CD4-positive, CD25-positive, alpha-beta regulatory T cell (primary cell): ENCODE measurements around the gene DYNC1LI1. TPM values are rescaled to one million over a fixed set of nuclear protein-coding genes. Genes with fewer than 3 reads are reported as not detected.
A peak's percentile ranks its signal among the peaks of the same experiment; 100 is the strongest.

Experiments
- ATAC-seq, 2 donors: fragments of 150-1000 bp; cut with Tn5 transposase; one replicate each; pipeline ENCODE4 v1.10.0; 2021; ENCODE audit warnings: low read depth in 2 of 2, moderate number of reproducible peaks in 2 of 2, moderate library complexity in 1 of 2
- DNase-seq, 3 donors: peaks; one replicate each; pipeline versions ENCODE4 v3.0.0 to v3.0.0-alpha.2; 2012 to 2022; ENCODE audit warnings: mixed read lengths in 1 of 3
- H3K27ac ChIP-seq: one replicate; pipeline ENCODE4 v1.7.0; 2013; ENCODE audit warnings: mild to moderate bottlenecking, low read length; ENCODE audit not compliant: insufficient read depth, poor library complexity, severe bottlenecking
- H3K27me3 ChIP-seq: one replicate; pipeline ENCODE4 v1.7.0; 2013; ENCODE audit warnings: low read length; ENCODE audit not compliant: control insufficient read depth, insufficient read depth
- H3K36me3 ChIP-seq: one replicate; pipeline ENCODE4 v1.7.0; 2013; ENCODE audit warnings: mild to moderate bottlenecking, low read length, moderate library complexity; ENCODE audit not compliant: control insufficient read depth, insufficient read depth
- H3K4me1 ChIP-seq: 2 replicates; pipeline ENCODE4 v1.7.0; 2013; ENCODE audit warnings: mild to moderate bottlenecking, low read length; ENCODE audit not compliant: insufficient read depth, control insufficient read depth, poor library complexity, severe bottlenecking
- H3K4me3 ChIP-seq: one replicate; pipeline ENCODE4 v1.7.0; 2013; ENCODE audit warnings: low read depth, mild to moderate bottlenecking, low read length, moderate library complexity
- H3K9me3 ChIP-seq, 2 experiments: 1 replicate in 1 of 2; 2 replicates in 1 of 2; pipeline ENCODE4 v1.7.0; 2013; ENCODE audit warnings: low read length in 2 of 2, mild to moderate bottlenecking in 1 of 2, moderate library complexity in 1 of 2; ENCODE audit not compliant: control insufficient read depth in 2 of 2
- H3K27ac Mint-ChIP-seq, 3 donors: one replicate each; pipeline ENCODE4 v1.8.0; 2020 to 2022; ENCODE audit warnings: mild to moderate bottlenecking in 3 of 3, mixed read lengths in 3 of 3, moderate library complexity in 2 of 3
- H3K27me3 Mint-ChIP-seq: one replicate; pipeline ENCODE4 v1.8.0; 2022; ENCODE audit warnings: mild to moderate bottlenecking, mixed read lengths
- H3K36me3 Mint-ChIP-seq: one replicate; pipeline ENCODE4 v1.8.0; 2020; ENCODE audit warnings: mixed read lengths
- H3K4me1 Mint-ChIP-seq, 4 donors: one replicate each; pipeline ENCODE4 v1.8.0; 2020 to 2022; ENCODE audit warnings: mixed read lengths in 4 of 4, mild to moderate bottlenecking in 1 of 4
- H3K4me3 Mint-ChIP-seq, 4 donors: one replicate each; pipeline ENCODE4 v1.8.0; 2020 to 2022; ENCODE audit warnings: mild to moderate bottlenecking in 4 of 4, mixed read lengths in 4 of 4, moderate library complexity in 3 of 4
- H3K9me3 Mint-ChIP-seq, 7 donors: one replicate each; pipeline ENCODE4 v1.8.0; 2020 to 2022; ENCODE audit warnings: mixed read lengths in 7 of 7, mild to moderate bottlenecking in 3 of 7, moderate library complexity in 2 of 7
- polyA plus RNA-seq, 4 donors: library from polyadenylated mRNA; unstranded; fragments of 300-500 nt; fragmentation: Illumina TruSeq; gene quantifications; one replicate each; pipeline ENCODE4 v1.2.3, GENCODE V29; 2021
- total RNA-seq: library from RNA; stranded (reverse); gene quantifications from one replicate; pipeline ENCODE4 v1.2.3, GENCODE V29; 2022

The DYNC1LI1 gene
- total and polyA plus RNA-seq, 5 donors from 2014 or later, result 24.8 to 37.2 (median 30.0) TPM

GRCh38 chr3:32483772-32484171, 86.9 kb downstream of the DYNC1LI1 start:
- Histone ChIP-seq H3K27me3 (no peaks in the 10 kb centered on the region), H3K9me3 (no peaks in the 10 kb centered on the region), H3K27ac (no peak overlapping the region), H3K4me1 (peaks cover 5% of the 10 kb centered on the region), H3K4me3 (no peak overlapping the region), H3K36me3 (peaks cover 65% of the 10 kb centered on the region)
- H3K27me3 Mint-ChIP-seq, result no peaks in the 10 kb centered on the region
- H3K4me1 Mint-ChIP-seq, result peaks cover 32 to 51% (median 42%) of the 10 kb centered on the region in 4 donors
- no peak for ATAC-seq
- H3K4me3 Mint-ChIP-seq, result no peak overlapping the region
- no peak overlapping the region for H3K27ac Mint-ChIP-seq
- DNase-seq, result no peak
- H3K9me3 Mint-ChIP-seq, result no peaks in the 10 kb centered on the region
- peaks cover 52% of the 10 kb centered on the region for H3K36me3 Mint-ChIP-seq

GRCh38 chr3:32482693-32483092, 88.0 kb downstream of the DYNC1LI1 start:
- H3K36me3 ChIP-seq, result peaks cover 65% of the 10 kb centered on the region
- H3K4me1 ChIP-seq, result peaks cover 5% of the 10 kb centered on the region
- peaks cover 0 to 3% (median 0%) of the 10 kb centered on the region in 7 donors for H3K9me3 Mint-ChIP-seq
- no peak overlapping the region for H3K4me3 Mint-ChIP-seq
- no peaks in the 10 kb centered on the region for H3K27me3 ChIP-seq
- no peak overlapping the region for H3K4me3 ChIP-seq
- no peak overlapping the region for H3K27ac ChIP-seq
- peaks cover 51% of the 10 kb centered on the region for H3K36me3 Mint-ChIP-seq
- peak overlapping the region in 1 of 3 donors; percentile 1 for H3K27ac Mint-ChIP-seq
- H3K9me3 ChIP-seq, result no peaks in the 10 kb centered on the region
- ATAC-seq, result no peak
- peaks cover 25 to 47% (median 38%) of the 10 kb centered on the region in 4 donors for H3K4me1 Mint-ChIP-seq
- H3K27me3 Mint-ChIP-seq, result no peaks in the 10 kb centered on the region
- DNase-seq, result no peak

GRCh38 chr3:32481791-32482631, 88.6 kb downstream of the DYNC1LI1 start:
- H3K4me1 ChIP-seq, result peaks cover 5% of the 10 kb centered on the region
- H3K27me3 ChIP-seq, result no peaks in the 10 kb centered on the region
- H3K36me3 Mint-ChIP-seq, result peaks cover 54% of the 10 kb centered on the region
- DNase-seq, result no peak
- peaks cover 59% of the 10 kb centered on the region for H3K36me3 ChIP-seq
- no peaks in the 10 kb centered on the region for H3K27me3 Mint-ChIP-seq
- H3K27ac ChIP-seq, result no peak overlapping the region
- peaks cover 0 to 3% (median 0%) of the 10 kb centered on the region in 7 donors for H3K9me3 Mint-ChIP-seq
- H3K4me3 ChIP-seq, result no peak overlapping the region
- no peaks in the 10 kb centered on the region for H3K9me3 ChIP-seq
- peak overlapping the region in 1 of 4 donors; percentile 17 for H3K4me3 Mint-ChIP-seq
- ATAC-seq, result no peak
- H3K4me1 Mint-ChIP-seq, result peaks cover 26 to 52% (median 40%) of the 10 kb centered on the region in 4 donors
- H3K27ac Mint-ChIP-seq, result peak overlapping the region in 2 of 3 donors; percentile 1

- Mint-ChIP-seq H3K27ac (peak overlapping the region in 1 of 3 donors; percentile 71), H3K4me1 (peaks cover 27 to 42% (median 36%) of the 10 kb centered on the region in 4 donors), H3K27me3 (no peaks in the 10 kb centered on the region), H3K4me3 (no peak overlapping the region), H3K9me3 (peaks cover 0 to 3% (median 0%) of the 10 kb centered on the region in 7 donors), H3K36me3 (peaks cover 57% of the 10 kb centered on the region)
- DNase-seq, result no peak
- no peak overlapping the region for H3K4me3 ChIP-seq
- no peak for ATAC-seq
- peaks cover 53% of the 10 kb centered on the region for H3K36me3 ChIP-seq
- H3K27me3 ChIP-seq, result no peaks in the 10 kb centered on the region
- H3K27ac ChIP-seq, result no peak overlapping the region
- peaks cover 5% of the 10 kb centered on the region for H3K4me1 ChIP-seq
- no peaks in the 10 kb centered on the region for H3K9me3 ChIP-seq
These were observed 90.1 kb downstream of the DYNC1LI1 start for GRCh38 chr3:32480604-32481003.

Other genes starting within 250 kb of the DYNC1LI1 start
- gene CMTM7, start 179.0 kb downstream of the DYNC1LI1 start, total RNA-seq, result 77.3 TPM
- gene CMTM7, start 179.0 kb downstream of the DYNC1LI1 start, polyA plus RNA-seq, result 100 to 1,000 TPM; 141 to 231 (median 171) TPM
- 46.1 TPM for gene CMTM6, start 68.0 kb downstream of the DYNC1LI1 start, total RNA-seq
- 100 to 1,000 TPM in 1 of 4 donors, 10 to 100 TPM in 3; 65.5 to 102 (median 80.3) TPM for gene CMTM6, start 68.0 kb downstream of the DYNC1LI1 start, polyA plus RNA-seq
- gene CNOT10, start 114.3 kb upstream of the DYNC1LI1 start, total RNA-seq, result 33.4 TPM
- gene CNOT10, start 114.3 kb upstream of the DYNC1LI1 start, polyA plus RNA-seq, result 10 to 100 TPM; 29.9 to 33.9 (median 31.3) TPM
- gene TRIM71, start 247.1 kb upstream of the DYNC1LI1 start, total RNA-seq, result 0.47 TPM
- under 1 TPM; 0.03 to 0.14 (median 0.06) TPM for gene TRIM71, start 247.1 kb upstream of the DYNC1LI1 start, polyA plus RNA-seq